Astrocyte (in vitro differentiated cells and primary cell): Measurements from ENCODE around the gene TMPRSS13.

Experiments
- CTCF ChIP-seq: IDR thresholded peaks from 2 replicates; pipeline ENCODE4 v1.5.1; 2011; ENCODE audit warnings: low read depth, mild to moderate bottlenecking, inconsistent platforms, low read length, moderate library complexity; ENCODE audit not compliant: insufficient read depth
- EZH2 ChIP-seq: IDR thresholded peaks from 2 replicates; pipeline ENCODE4 v1.6.1; 2012; ENCODE audit warnings: mild to moderate bottlenecking, low read length, inconsistent platforms; ENCODE audit not compliant: insufficient read depth

GRCh38 chr11:117936973-117937372 is 7.8 kb upstream of the TMPRSS13 start:
- TF ChIP-seq CTCF (no peak), EZH2 (no peak)
